Brain microvascular endothelial cell (primary cell): Measurements from ENCODE around the gene LIMCH1.

ENCODE experiments used
- DNase-seq: peaks from one replicate; pipeline ENCODE4 v3.0.0-alpha.2; 2020
- H3K27ac ChIP-seq: fragments of 250-450 bp; sonication (Bioruptor Pico); 2 replicates; pipeline ENCODE4 v1.5.1; 2020; ENCODE audit warnings: mild to moderate bottlenecking, moderate library complexity
- H3K27me3 ChIP-seq: fragments of 250-450 bp; sonication (Bioruptor Pico); replicated peaks from 2 replicates; pipeline ENCODE4 v1.5.1; 2020; ENCODE audit warnings: mild to moderate bottlenecking
- H3K36me3 ChIP-seq: fragments of 250-450 bp; sonication (Bioruptor Pico); replicated peaks from 2 replicates; pipeline ENCODE4 v1.5.1; 2020; ENCODE audit warnings: mild to moderate bottlenecking
- H3K4me3 ChIP-seq: 2 replicates; pipeline ENCODE4 v1.5.1; 2011; ENCODE audit warnings: low read depth, mild to moderate bottlenecking, control low read depth, low read length, moderate library complexity
- in situ Hi-C: cut with HindIII; loops from 2 replicates; pipeline ENCODE4 v1.10.0; 2017; ENCODE audit warnings: low sequenced_read_pairs, low pct_ligation_motif_present
- TF ChIP-seq, protein P1 (sequence below): IDR thresholded peaks from 2 replicates; pipeline ENCODE4 v1.5.1; 2011; ENCODE audit warnings: low read depth, mild to moderate bottlenecking, moderate library complexity, low read length, control low read depth, inconsistent platforms; ENCODE audit errors: missing control alignments

Gene LIMCH1

DNA sequence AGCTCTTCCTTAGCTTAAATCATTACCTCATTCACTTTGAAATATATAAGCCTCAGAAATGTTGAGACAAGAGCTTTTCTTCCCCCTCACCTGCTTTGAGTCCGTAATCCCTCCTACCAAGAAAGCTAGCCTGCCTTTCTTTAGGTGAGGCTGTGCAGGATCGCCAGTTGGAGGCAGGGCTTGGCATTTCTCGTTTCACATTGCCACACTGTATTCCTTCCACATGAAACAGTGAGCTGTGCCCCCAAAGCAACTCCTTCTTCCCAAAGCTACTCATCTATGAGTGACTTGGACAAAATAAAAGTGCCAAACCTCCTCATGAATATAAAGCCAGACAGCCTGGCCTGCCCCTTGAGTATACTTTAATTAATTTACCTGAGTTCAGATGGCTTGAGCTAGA lies 86.8 kb downstream of the LIMCH1 start:
- in situ Hi-C loops = no loop called here
- H3K27me3 ChIP-seq = peaks cover 3% of the 10 kb centered on the region

GRCh38 chr4:41625531-41625930 lies 87.6 kb downstream of the LIMCH1 start:
- in situ Hi-C loops = no loop called here
- Histone ChIP-seq H3K27ac (no peak overlapping the region), H3K27me3 (peaks cover 3% of the 10 kb centered on the region), H3K4me3 (no peak overlapping the region), H3K36me3 (no peaks in the 10 kb centered on the region)
- DNase-seq = no peak
- TF ChIP-seq, protein P1, sequence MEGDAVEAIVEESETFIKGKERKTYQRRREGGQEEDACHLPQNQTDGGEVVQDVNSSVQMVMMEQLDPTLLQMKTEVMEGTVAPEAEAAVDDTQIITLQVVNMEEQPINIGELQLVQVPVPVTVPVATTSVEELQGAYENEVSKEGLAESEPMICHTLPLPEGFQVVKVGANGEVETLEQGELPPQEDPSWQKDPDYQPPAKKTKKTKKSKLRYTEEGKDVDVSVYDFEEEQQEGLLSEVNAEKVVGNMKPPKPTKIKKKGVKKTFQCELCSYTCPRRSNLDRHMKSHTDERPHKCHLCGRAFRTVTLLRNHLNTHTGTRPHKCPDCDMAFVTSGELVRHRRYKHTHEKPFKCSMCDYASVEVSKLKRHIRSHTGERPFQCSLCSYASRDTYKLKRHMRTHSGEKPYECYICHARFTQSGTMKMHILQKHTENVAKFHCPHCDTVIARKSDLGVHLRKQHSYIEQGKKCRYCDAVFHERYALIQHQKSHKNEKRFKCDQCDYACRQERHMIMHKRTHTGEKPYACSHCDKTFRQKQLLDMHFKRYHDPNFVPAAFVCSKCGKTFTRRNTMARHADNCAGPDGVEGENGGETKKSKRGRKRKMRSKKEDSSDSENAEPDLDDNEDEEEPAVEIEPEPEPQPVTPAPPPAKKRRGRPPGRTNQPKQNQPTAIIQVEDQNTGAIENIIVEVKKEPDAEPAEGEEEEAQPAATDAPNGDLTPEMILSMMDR = no peak

More for the DNA sequence above, 86.8 kb downstream of the LIMCH1 start:
- TF ChIP-seq, protein P1 = no peak
- Histone ChIP-seq H3K36me3 (no peaks in the 10 kb centered on the region), H3K27ac (no peak overlapping the region), H3K4me3 (no peak overlapping the region)
- DNase-seq = no peak

GRCh38 chr4:41628936-41629335 lies 91.0 kb downstream of the LIMCH1 start:
- no peak overlapping the region for H3K4me3 ChIP-seq
- no peak overlapping the region for H3K27ac ChIP-seq
- no peak for DNase-seq
- H3K27me3 ChIP-seq = peaks cover 3% of the 10 kb centered on the region
- H3K36me3 ChIP-seq = no peaks in the 10 kb centered on the region
- in situ Hi-C loops = no loop called here
- TF ChIP-seq, protein P1 = no peak

DNA sequence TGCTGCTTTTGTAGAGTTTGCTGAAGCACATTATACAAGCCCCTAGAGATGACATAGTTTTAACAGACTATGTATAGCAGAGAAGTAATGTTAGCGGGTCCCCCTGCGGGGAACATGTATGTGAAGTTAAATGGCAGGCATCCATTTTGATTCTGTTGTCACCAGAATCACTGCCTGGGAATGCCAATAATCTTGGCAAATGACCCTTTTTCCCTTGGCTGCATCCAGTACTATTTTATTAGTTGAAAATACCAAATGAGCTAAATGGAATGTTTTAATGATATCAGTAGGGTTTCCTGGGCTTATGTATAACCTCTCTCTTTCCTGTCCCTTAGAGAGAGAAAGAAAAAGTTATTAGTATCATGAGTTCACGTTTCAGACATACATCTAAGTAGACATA lies 93.6 kb downstream of the LIMCH1 start:
- Histone ChIP-seq H3K27me3 (no peaks in the 10 kb centered on the region), H3K36me3 (no peaks in the 10 kb centered on the region), H3K4me3 (no peak overlapping the region), H3K27ac (no peak overlapping the region)
- TF ChIP-seq, protein P1 = no peak
- in situ Hi-C loops = no loop called here
- no peak for DNase-seq

DNA sequence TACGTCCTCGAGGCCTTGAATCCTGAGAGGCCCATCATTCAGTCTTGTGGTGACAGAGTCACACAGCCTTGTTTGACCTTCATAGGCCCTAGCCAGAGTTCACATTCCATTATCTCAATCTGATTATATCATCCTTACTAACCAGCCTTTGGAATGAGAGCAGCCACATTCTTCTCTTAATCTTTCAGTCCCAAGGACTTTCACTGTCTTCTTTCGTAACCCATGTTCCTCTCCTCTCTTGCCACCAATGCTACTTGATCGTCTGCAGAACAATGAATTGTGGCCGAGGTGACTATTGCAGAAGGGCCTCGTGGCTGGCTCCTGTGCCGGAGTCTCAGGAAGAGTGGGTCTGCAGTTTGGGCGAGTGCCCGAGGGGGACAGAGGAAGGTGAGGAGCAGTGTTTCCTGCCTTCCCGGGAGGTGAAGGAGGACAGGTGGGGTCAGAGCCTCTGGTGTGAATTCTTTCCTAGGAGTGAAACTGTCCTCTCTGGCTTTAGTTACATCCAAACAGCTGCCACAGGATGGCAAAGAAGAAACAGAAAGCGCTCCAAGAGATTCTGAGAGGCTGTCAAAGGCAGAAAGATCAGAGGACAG lies 94.6 kb downstream of the LIMCH1 start:
- DNase-seq = no peak
- H3K27ac ChIP-seq = no peak overlapping the region
- in situ Hi-C loops = no loop called here

More for the DNA sequence above, 94.6 kb downstream of the LIMCH1 start:
- H3K36me3 ChIP-seq = no peaks in the 10 kb centered on the region
- no peak overlapping the region for H3K4me3 ChIP-seq
- no peaks in the 10 kb centered on the region for H3K27me3 ChIP-seq
- TF ChIP-seq, protein P1 = no peak
